ENCODE data around the gene DAAM1. TPM values are rescaled to one million over a fixed set of nuclear protein-coding genes. Genes with fewer than 3 reads are reported as not detected.

Gene DAAM1
- total RNA-seq, 4 donors from 2014 or later = 13.5 to 72.7 (median 46.2) TPM

DNA sequence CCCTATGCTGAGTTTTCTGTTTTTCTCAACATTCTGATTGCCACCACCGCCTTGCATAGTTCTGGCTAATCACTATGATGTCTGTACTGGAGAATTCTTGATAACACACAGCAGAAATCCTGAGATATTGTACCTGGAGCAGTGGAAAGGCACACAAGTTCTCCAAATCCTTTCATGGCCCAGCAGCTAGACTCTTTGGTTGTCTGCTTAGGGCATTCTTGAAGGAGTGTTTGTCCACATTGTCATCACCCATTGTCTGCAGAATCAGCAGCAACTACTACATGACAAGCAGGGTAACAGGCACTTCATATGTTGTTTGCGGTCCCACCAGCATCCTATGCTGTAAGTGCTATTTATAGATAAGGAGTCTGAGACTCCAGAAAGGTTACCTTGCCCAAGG lies 128.9 kb downstream of the DAAM1 start:
- no peak for TF ChIP-seq POLR2A (IDR thresholded peaks at IDR 0.05)
- TF ChIP-seq, protein P1, sequence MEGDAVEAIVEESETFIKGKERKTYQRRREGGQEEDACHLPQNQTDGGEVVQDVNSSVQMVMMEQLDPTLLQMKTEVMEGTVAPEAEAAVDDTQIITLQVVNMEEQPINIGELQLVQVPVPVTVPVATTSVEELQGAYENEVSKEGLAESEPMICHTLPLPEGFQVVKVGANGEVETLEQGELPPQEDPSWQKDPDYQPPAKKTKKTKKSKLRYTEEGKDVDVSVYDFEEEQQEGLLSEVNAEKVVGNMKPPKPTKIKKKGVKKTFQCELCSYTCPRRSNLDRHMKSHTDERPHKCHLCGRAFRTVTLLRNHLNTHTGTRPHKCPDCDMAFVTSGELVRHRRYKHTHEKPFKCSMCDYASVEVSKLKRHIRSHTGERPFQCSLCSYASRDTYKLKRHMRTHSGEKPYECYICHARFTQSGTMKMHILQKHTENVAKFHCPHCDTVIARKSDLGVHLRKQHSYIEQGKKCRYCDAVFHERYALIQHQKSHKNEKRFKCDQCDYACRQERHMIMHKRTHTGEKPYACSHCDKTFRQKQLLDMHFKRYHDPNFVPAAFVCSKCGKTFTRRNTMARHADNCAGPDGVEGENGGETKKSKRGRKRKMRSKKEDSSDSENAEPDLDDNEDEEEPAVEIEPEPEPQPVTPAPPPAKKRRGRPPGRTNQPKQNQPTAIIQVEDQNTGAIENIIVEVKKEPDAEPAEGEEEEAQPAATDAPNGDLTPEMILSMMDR (IDR thresholded peaks at IDR 0.05) = no peak
- Histone ChIP-seq H3K4me1 (no peaks in the 10 kb centered on the region), H3K36me3 (no peaks in the 10 kb centered on the region), H3K4me3 (no peak overlapping the region), H3K27me3 (no peaks in the 10 kb centered on the region), H3K9me3 (no peaks in the 10 kb centered on the region), H3K27ac (peak overlapping the region; percentile 45 to 65)
- intact Hi-C loops (cut with DNase I; ENCODE audit: low total_unique reads) = no loop called here
- DNase-seq = no peak

DNA sequence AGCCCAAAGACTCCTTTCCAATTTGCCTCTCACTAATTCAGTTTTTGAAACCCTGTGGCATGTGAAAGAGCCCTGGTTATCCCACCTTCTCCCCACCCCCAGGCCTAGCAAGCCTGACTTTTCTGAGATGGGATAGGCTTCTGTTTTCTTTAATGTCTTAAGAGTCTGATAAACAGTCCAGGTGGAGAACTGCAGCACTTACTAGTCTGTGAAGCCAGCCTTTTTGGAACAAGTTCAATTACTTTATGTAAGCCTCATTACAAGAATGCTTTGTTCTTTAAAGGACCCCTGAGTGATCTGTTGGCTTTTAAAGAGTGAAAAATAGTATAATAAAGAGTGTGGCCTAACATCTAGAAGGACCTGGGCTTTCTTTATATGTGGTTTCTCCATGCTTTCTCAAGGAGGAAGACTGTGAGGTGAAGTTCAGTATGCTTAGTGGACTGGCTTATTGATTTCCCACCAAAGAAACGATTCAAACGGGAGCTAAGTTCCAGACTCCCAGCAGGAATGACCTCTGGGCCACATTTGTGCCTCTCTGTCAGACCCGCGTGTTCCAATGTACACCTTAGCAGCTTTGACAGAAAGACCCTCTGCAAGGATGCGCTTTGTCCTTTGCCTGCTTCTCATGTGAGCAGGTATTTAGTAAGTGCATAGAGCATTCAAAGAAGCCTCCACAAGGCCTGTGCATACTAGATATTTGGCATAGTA lies 129.5 kb downstream of the DAAM1 start:
- no peak for TF ChIP-seq POLR2A (IDR thresholded peaks at IDR 0.05)
- TF ChIP-seq, protein P1 (IDR thresholded peaks at IDR 0.05) = no peak

DNA sequence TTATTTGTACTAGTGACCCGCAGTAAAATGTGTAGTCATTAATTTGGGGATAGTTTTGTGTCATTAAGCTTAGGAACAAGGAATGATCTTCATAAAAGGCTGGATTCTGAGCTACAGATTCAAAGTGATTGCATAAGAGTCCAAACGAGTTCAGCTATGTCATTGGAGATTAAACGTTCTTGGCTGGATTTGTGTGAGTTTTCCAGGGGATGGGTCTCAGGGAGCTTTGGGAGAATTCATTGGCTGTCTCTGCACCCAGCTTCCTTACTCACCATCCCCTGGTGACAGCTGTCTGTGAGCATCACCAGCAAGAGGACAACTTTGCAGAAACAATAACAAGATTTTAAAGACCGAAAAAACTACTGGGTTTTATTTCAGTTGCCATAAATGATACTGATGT lies 130.4 kb downstream of the DAAM1 start:
- no peak for DNase-seq
- no peaks in the 10 kb centered on the region for H3K4me1 ChIP-seq
- TF ChIP-seq, protein P1 (IDR thresholded peaks at IDR 0.05) = no peak
- no peak for TF ChIP-seq POLR2A (IDR thresholded peaks at IDR 0.05)
- no peaks in the 10 kb centered on the region for H3K36me3 ChIP-seq
- H3K9me3 ChIP-seq = no peaks in the 10 kb centered on the region
- intact Hi-C loops (cut with DNase I; ENCODE audit: low total_unique reads) = no loop called here
- peak overlapping the region; percentile 45 to 65 for H3K27ac ChIP-seq
- no peak overlapping the region for H3K4me3 ChIP-seq
- H3K27me3 ChIP-seq = no peaks in the 10 kb centered on the region

More for the DNA sequence above, 129.5 kb downstream of the DAAM1 start:
- Histone ChIP-seq H3K27me3 (no peaks in the 10 kb centered on the region), H3K4me3 (no peak overlapping the region), H3K9me3 (no peaks in the 10 kb centered on the region), H3K27ac (peak overlapping the region; percentile 45 to 65), H3K36me3 (no peaks in the 10 kb centered on the region), H3K4me1 (no peaks in the 10 kb centered on the region)
- DNase-seq = no peak
- intact Hi-C loops (cut with DNase I; ENCODE audit: low total_unique reads) = no loop called here

DNA sequence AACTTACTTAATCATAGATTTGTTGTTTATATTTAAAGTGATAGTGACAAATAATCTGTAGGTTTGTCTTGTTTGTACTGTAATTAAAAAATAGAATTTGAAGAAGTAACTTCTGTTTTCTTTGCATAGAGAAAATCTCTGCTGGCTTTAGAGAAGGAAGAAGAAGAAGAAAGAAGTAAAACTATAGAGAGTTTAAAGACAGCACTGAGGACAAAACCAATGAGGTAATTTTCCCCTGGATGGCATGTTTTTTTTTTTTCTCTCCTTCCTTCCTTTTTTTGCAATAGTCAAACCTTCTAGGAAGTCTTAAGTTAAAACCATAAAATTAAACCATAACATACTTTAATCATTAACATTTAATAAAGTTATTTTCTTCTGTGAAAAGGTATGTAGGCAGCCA lies 131.9 kb downstream of the DAAM1 start:
- intact Hi-C loops (cut with DNase I; ENCODE audit: low total_unique reads) = no loop called here
- DNase-seq = no peak
- no peaks in the 10 kb centered on the region for H3K27me3 ChIP-seq
- TF ChIP-seq, protein P1 (IDR thresholded peaks at IDR 0.05) = no peak
- no peak for TF ChIP-seq POLR2A (IDR thresholded peaks at IDR 0.05)
- no peak overlapping the region for H3K4me3 ChIP-seq
- no peaks in the 10 kb centered on the region for H3K4me1 ChIP-seq
- no peaks in the 10 kb centered on the region for H3K9me3 ChIP-seq
- H3K27ac ChIP-seq = peak overlapping the region; percentile 22 to 65
- no peaks in the 10 kb centered on the region for H3K36me3 ChIP-seq

DNA sequence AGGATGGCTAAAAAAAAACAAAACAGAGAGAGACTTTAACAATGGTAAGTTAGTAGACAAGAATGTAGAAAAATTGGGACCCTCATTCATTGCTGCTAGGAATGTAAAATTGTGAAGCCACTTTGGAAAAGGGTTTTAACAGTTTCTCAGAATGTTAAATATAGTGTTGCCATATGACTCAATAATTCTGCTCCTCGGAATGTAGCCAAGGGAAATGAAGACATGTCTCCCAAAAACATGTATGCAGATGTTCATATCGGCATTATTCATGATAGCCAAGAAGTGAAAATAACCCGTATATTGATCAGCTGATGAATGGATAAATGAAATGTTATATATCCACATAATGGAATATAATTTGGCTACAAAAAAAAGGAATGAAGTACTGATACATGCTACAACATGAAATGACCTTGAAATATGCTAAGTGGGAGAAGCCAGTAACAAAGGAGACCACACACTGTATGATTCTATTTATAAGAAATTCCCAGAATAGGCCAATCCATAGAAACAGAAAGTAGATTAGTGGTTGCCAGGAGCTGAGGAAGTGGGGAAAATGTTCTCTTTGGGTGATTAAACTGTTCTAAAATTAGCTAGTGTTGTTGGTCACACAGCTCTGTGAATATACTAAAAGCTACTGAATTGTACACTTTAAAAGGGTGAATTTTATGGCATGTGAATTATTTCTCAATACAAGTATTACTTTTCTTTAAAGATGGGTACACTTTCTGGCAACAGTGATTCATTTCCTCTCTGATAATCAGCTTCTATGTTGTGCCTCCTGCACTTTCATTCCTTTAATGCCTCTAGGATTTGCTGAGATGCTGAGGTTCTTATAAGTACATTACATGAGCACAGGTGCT lies 132.5 kb downstream of the DAAM1 start:
- peak overlapping the region; percentile 22 to 54 for H3K27ac ChIP-seq
- H3K27me3 ChIP-seq = no peaks in the 10 kb centered on the region
- H3K36me3 ChIP-seq = no peaks in the 10 kb centered on the region
- no peaks in the 10 kb centered on the region for H3K9me3 ChIP-seq
- no peak for DNase-seq
- H3K4me1 ChIP-seq = no peaks in the 10 kb centered on the region
- no peak overlapping the region for H3K4me3 ChIP-seq
- intact Hi-C loops (cut with DNase I; ENCODE audit: low total_unique reads) = no loop called here
- TF ChIP-seq POLR2A (IDR thresholded peaks at IDR 0.05) = no peak
- TF ChIP-seq, protein P1 (IDR thresholded peaks at IDR 0.05) = no peak

All from uterus (tissue), 4 donors.